Coronary artery (tissue), 2 donors: Measurements from ENCODE around the gene ALG14.

Experiments
- DNase-seq: peaks from one replicate; pipeline ENCODE4 v3.0.0-alpha.2; 2017; ENCODE audit warnings: low spot score
- H3K27ac ChIP-seq, 2 donors: fragments of 200-600 bp; sonication (generic); one replicate each; pipeline ENCODE4 v1.5.1; 2016 to 2019
- H3K4me3 ChIP-seq: fragments of 200-600 bp; sonication (generic); 2 replicates; pipeline ENCODE4 v1.5.1; 2016; ENCODE audit warnings: mild to moderate bottlenecking, moderate library complexity
- TF ChIP-seq, protein P1 (sequence below): fragments of 200-600 bp; sonication (generic); IDR thresholded peaks from one replicate; pipeline ENCODE4 v1.5.1; 2019; ENCODE audit warnings: antibody characterized with exemption

The ALG14 gene

DNA sequence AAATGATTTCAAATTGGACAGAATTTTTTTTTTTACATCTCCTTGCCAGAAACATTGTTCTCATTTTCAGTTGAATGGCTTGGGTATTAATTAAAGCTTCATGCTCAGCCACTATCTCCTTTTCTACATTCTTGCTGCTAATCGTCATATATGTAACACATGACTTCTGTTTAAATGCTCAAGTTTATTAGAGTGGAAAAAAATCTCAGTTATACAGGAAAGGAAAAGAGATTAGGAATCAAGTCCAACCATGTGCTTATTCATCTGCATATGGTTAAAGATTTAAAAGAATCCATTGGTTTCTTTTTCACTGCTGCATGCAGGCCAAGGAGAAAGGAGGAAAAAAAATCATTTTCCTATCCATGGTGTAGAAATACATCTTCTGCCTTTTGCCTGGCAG, 98.5 kb downstream of the ALG14 start:
- Histone ChIP-seq H3K4me3 (no peak overlapping the region), H3K27ac (peak overlapping the region in 1 of 2 donors; percentile 27)
- DNase-seq, result no peak
- TF ChIP-seq, protein P1, sequence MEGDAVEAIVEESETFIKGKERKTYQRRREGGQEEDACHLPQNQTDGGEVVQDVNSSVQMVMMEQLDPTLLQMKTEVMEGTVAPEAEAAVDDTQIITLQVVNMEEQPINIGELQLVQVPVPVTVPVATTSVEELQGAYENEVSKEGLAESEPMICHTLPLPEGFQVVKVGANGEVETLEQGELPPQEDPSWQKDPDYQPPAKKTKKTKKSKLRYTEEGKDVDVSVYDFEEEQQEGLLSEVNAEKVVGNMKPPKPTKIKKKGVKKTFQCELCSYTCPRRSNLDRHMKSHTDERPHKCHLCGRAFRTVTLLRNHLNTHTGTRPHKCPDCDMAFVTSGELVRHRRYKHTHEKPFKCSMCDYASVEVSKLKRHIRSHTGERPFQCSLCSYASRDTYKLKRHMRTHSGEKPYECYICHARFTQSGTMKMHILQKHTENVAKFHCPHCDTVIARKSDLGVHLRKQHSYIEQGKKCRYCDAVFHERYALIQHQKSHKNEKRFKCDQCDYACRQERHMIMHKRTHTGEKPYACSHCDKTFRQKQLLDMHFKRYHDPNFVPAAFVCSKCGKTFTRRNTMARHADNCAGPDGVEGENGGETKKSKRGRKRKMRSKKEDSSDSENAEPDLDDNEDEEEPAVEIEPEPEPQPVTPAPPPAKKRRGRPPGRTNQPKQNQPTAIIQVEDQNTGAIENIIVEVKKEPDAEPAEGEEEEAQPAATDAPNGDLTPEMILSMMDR, result no peak

DNA sequence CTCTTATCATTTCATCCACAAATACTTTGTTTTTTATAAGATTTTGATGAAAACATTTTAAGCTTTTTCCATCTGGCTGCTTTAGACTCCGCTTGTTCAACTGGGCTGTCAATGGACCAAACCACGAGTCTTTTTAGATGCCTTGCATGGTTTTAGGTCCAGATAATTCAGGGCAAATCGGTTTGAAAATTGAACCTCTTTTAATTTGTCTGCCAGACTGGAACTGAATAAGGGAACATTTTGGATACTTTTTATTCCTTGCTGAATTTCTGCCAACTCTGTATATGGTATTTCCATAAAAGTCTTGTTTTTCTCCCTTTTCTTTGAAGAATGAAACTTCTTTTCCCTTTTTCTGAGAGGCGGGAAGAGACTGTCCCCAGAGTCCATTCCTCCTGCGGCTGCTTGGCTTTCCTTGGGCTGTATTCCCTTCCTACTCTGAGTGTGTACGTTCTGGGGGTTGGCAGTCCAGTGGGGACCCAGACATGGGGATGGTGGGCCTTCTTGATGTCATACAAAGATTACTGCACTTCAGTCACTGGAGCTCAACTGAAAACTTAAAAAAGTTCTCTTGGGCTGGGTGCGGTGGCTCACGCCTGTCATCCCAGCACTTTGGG, 99.3 kb downstream of the ALG14 start:
- no peak for DNase-seq
- Histone ChIP-seq H3K27ac (peak overlapping the region; percentile 48 to 57), H3K4me3 (no peak overlapping the region)
- TF ChIP-seq, protein P1, result no peak

DNA sequence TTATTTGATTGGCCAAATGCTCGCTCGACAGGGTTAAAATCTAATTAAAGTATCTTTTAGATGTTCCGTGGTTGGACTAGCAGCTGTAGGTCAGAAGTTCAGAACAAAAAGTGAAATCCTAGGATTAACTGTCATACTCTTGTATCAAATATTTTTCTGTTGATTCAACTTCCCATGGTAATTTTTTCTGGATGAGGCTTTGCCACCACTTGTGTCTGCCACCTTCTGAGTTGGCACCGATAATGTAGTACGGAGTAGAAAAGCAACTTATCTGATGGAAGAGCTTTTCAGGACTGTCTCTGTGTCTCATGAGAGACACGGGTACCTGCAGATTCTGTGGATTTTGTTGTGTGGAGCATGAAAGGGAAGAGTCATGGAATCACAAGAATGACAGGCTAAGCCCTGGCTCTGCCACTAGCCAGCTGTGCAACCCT, 101.2 kb downstream of the ALG14 start:
- Histone ChIP-seq H3K27ac (peak overlapping the region in 1 of 2 donors; percentile 73), H3K4me3 (no peak overlapping the region)
- DNase-seq, result no peak
- TF ChIP-seq, protein P1, result no peak

DNA sequence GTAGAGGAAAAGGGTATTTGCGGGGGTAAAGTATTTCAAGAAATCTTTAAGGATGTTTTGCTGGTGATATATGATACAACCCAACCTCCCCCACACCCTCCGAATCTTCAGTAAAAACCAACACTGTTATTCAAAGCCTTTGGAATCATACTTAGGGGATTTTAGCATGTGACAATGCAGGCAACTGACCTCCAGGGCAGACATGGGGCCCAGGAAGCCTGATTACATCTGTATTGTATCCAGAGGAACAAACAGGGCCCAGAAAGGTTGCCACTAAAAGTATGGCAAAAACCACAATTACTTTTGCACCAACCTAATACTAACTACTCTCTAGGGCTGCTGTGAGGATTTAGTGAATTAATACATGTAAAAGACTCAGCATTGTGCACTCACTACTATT, 102.0 kb downstream of the ALG14 start:
- Histone ChIP-seq H3K27ac (peak overlapping the region in 1 of 2 donors; percentile 73), H3K4me3 (no peak overlapping the region)
- TF ChIP-seq, protein P1, result no peak
- DNase-seq, result no peak

DNA sequence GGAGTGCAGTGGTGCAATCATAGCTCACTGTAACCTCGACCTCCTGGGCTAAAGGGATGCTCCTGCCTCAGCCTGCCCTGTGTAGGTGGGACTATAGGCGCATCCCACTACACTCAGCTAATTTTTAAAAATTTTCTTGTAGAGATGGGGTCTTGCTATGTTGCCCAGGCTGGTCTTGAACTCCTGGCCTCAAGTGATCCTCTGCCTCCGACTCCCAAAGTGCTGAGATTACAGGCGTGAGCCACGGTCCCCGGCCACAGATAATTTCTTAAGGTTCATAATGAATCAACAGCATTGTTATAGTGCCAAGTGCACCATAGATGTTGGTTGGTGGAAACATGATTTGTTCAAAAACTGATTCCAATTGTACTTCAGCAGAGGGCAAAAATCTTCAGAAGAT, 103.6 kb downstream of the ALG14 start:
- Histone ChIP-seq H3K27ac (no peak overlapping the region), H3K4me3 (no peak overlapping the region)
- DNase-seq, result no peak
- TF ChIP-seq, protein P1, result no peak

DNA sequence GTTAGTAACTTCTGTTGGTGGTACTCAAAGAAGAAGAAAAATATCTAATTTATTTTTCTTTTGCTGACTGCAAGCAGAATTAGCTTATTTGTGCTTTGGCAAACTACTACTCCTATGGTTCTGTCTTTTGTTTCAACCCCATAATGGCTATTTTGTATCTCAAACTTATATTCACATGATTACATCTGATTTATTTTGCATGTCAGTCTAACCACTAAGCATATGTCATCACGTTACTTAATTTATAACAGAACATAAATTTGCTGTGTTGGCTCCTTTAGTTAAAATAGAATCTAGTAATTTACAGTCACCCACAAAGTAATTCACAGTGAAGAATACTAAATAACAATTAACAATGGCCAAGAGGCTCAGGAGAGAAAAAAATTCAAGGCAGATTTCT, 106.7 kb downstream of the ALG14 start:
- no peak overlapping the region for H3K27ac ChIP-seq
- no peak for DNase-seq
- H3K4me3 ChIP-seq, result no peak overlapping the region
- TF ChIP-seq, protein P1, result no peak

DNA sequence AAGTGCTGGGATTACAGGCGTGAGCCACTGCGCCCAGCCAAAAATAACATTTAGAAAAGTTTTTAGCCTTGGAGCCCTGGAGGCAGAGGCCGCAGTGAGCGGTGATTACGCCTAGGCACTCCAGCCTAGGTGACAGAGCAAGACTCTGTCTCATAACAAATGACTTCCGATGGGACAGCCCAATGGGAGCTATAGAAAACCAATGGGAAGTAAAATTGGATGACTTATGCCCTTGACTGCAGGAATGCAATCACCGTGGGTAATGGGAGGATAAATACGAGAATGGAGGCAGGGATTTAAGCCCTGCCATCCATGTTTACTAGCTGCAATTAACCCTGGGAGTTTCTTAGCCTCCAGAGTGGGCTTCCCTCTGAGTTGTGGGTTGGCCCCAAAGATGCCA, 108.9 kb downstream of the ALG14 start:
- Histone ChIP-seq H3K27ac (no peak overlapping the region), H3K4me3 (no peak overlapping the region)
- TF ChIP-seq, protein P1, result no peak
- no peak for DNase-seq
